IMR-90 (cell line): ENCODE results near the gene ASGR2. TPM values are rescaled to one million over a fixed set of nuclear protein-coding genes. Genes with fewer than 3 reads are reported as not detected.
A peak's percentile ranks its signal among the peaks of the same experiment; 100 is the strongest.

Experiments
- ATAC-seq: fragments of 200-7000 bp; cut with Tn5 transposase; 2 replicates; pipeline ENCODE4 v1.9.1; 2020; ENCODE audit warnings: low read depth, mild to moderate bottlenecking, moderate library complexity
- BruUV-seq: library from RNA; stranded (reverse); fragments of 400-500 nt; replicated peaks from 2 replicates; lab custom pipeline; 2021; lab: Mats Ljungman, UMichigan
- CTCF ChIA-PET: fragments of 300-600 bp; formaldehyde crosslinking; extraction: SDS; loops from one replicate; lab custom pipeline; 2021; ENCODE audit warnings: antibody characterized with exemption; lab: Yijun Ruan, JAX
- POLR2A ChIA-PET: fragments of 300-600 bp; sonication (Branson Sonifier 250); formaldehyde crosslinking; loops from one replicate; lab custom pipeline; 2022; ENCODE audit warnings: antibody characterized with exemption; ENCODE audit not compliant: unreplicated experiment; lab: Charles Lee
- DNase-seq: peaks from one replicate; pipeline ENCODE4 v3.0.0; 2013
- H2AFZ ChIP-seq: replicated peaks from 2 replicates; pipeline ENCODE3; 2013; ENCODE audit warnings: low read length, mild to moderate bottlenecking; ENCODE audit not compliant: poor library complexity
- H2AK5ac ChIP-seq: 2 replicates; pipeline ENCODE4 v1.6.1; 2013; ENCODE audit warnings: low read depth, low read length, inconsistent platforms
- H2AK9ac ChIP-seq: replicated peaks from 2 replicates; pipeline ENCODE3; 2013; ENCODE audit warnings: mild to moderate bottlenecking, low read depth, low read length, moderate library complexity; ENCODE audit not compliant: poor library complexity
- H2BK120ac ChIP-seq: 2 replicates; pipeline ENCODE4 v1.6.1; 2013; ENCODE audit warnings: low read depth, low read length, inconsistent platforms
- H2BK15ac ChIP-seq: 3 replicates; pipeline ENCODE4 v1.6.1; 2013; ENCODE audit warnings: low read depth, low read length, inconsistent platforms
- H2BK20ac ChIP-seq: 2 replicates; pipeline ENCODE4 v1.6.1; 2013; ENCODE audit warnings: low read depth, mild to moderate bottlenecking, inconsistent platforms, low read length, moderate library complexity
- H2BK5ac ChIP-seq: 2 replicates; pipeline ENCODE4 v1.6.1; 2013; ENCODE audit warnings: mild to moderate bottlenecking, low read depth, low read length, inconsistent platforms; ENCODE audit not compliant: poor library complexity, severe bottlenecking
- H3K14ac ChIP-seq: replicated peaks from 2 replicates; pipeline ENCODE4 v1.6.1; 2013; ENCODE audit warnings: low read depth, low read length, inconsistent platforms
- H3K18ac ChIP-seq: 2 replicates; pipeline ENCODE4 v1.6.1; 2013; ENCODE audit warnings: low read depth, low read length, control low read depth
- H3K23ac ChIP-seq: 2 replicates; pipeline ENCODE4 v1.6.1; 2013; ENCODE audit warnings: low read depth, low read length, inconsistent platforms
- H3K27ac ChIP-seq: 2 replicates; pipeline ENCODE4 v1.5.1; 2013; ENCODE audit warnings: mild to moderate bottlenecking, control low read depth, low read length; ENCODE audit not compliant: insufficient read depth
- H3K27me3 ChIP-seq: 2 replicates; pipeline ENCODE4 v1.6.1; 2013; ENCODE audit warnings: low read length; ENCODE audit not compliant: control insufficient read depth, insufficient read depth
- H3K36me3 ChIP-seq: 2 replicates; pipeline ENCODE4 v1.6.1; 2013; ENCODE audit warnings: low read length, mixed read lengths; ENCODE audit not compliant: control insufficient read depth, insufficient read depth
- H3K4ac ChIP-seq: 2 replicates; pipeline ENCODE4 v1.6.1; 2013; ENCODE audit warnings: low read depth, low read length, inconsistent platforms
- H3K4me1 ChIP-seq: 2 replicates; pipeline ENCODE4 v1.6.1; 2013; ENCODE audit warnings: low read length, mixed read lengths; ENCODE audit not compliant: control insufficient read depth, insufficient read depth
- H3K4me2 ChIP-seq: 2 replicates; pipeline ENCODE4 v1.6.1; 2013; ENCODE audit warnings: low read depth, mild to moderate bottlenecking, control low read depth, low read length, moderate library complexity
- H3K4me3 ChIP-seq: 2 replicates; pipeline ENCODE4 v1.5.1; 2013; ENCODE audit warnings: low read depth, mild to moderate bottlenecking, control low read depth, low read length, moderate library complexity; ENCODE audit not compliant: insufficient read depth
- H3K56ac ChIP-seq: 2 replicates; pipeline ENCODE4 v1.6.1; 2013; ENCODE audit warnings: low read length, inconsistent platforms; ENCODE audit not compliant: insufficient read depth; ENCODE audit errors: extremely low read depth
- H3K79me1 ChIP-seq, 2 experiments: 2 replicates each; pipeline ENCODE4 v1.6.1; 2013; ENCODE audit warnings: low read length in 2 of 2, inconsistent platforms in 1 of 2, low read depth in 1 of 2
- H3K9ac ChIP-seq: 2 replicates; pipeline ENCODE4 v1.6.1; 2013; ENCODE audit warnings: low read depth, low read length, control low read depth
- H3K9me1 ChIP-seq: 2 replicates; pipeline ENCODE4 v1.6.1; 2013; ENCODE audit warnings: low read length, inconsistent platforms; ENCODE audit not compliant: insufficient read depth
- H3K9me3 ChIP-seq: 2 replicates; pipeline ENCODE4 v1.6.1; 2013; ENCODE audit warnings: low read length; ENCODE audit not compliant: control insufficient read depth, insufficient read depth
- H4K20me1 ChIP-seq: 2 replicates; pipeline ENCODE4 v1.6.1; 2013; ENCODE audit warnings: low read length, inconsistent platforms; ENCODE audit not compliant: insufficient read depth
- H4K5ac ChIP-seq: 2 replicates; pipeline ENCODE4 v1.6.1; 2013; ENCODE audit warnings: mild to moderate bottlenecking, low read depth, low read length, control low read depth
- H4K8ac ChIP-seq, 2 experiments: 2 replicates each; pipeline ENCODE4 v1.6.1; 2013; ENCODE audit warnings: low read depth in 2 of 2, low read length in 2 of 2, control low read depth in 1 of 2, inconsistent platforms in 1 of 2
- H4K91ac ChIP-seq: 2 replicates; pipeline ENCODE4 v1.6.1; 2013; ENCODE audit warnings: low read depth, low read length, inconsistent platforms; ENCODE audit not compliant: insufficient read depth
- CEBPB ChIP-seq: IDR thresholded peaks from 2 replicates; pipeline ENCODE4 v1.6.1; 2012; ENCODE audit warnings: low read depth, low read length, improper control_type of control experiment
- FOS ChIP-seq: fragments of 150-350 bp; IDR thresholded peaks from 2 replicates; pipeline ENCODE4 v1.6.1; 2016; ENCODE audit warnings: low read depth, low read length
- MAFK ChIP-seq: IDR thresholded peaks from 2 replicates; pipeline ENCODE4 v1.6.1; 2012; ENCODE audit warnings: low read depth, low read length, improper control_type of control experiment
- NFE2L2 ChIP-seq: fragments of 150-350 bp; IDR thresholded peaks from 2 replicates; pipeline ENCODE4 v1.6.1; 2016; ENCODE audit warnings: low read depth, mild to moderate bottlenecking, low read length
- SMC3 ChIP-seq: fragments of 150-350 bp; IDR thresholded peaks from 2 replicates; pipeline ENCODE4 v1.6.1; 2016; ENCODE audit warnings: low read depth, mild to moderate bottlenecking, antibody characterized with exemption, low read length, moderate library complexity
- USF2 ChIP-seq: fragments of 150-350 bp; IDR thresholded peaks from 2 replicates; pipeline ENCODE4 v1.6.1; 2017; ENCODE audit warnings: mild to moderate bottlenecking, antibody characterized with exemption, low read length, low read depth
- whole genome bisulfite sequencing, 2 experiments: methylation state at CpG; one replicate each; pipeline versions ENCODE4 v1.1.5 to v1.1.7; 2013; ENCODE audit warnings: missing lambda C conversion rate in 2 of 2; ENCODE audit not compliant: insufficient read length in 1 of 2; ENCODE audit errors: extremely low coverage in 2 of 2; 5-methylcytosine and 5-hydroxymethylcytosine counted together
- dilution Hi-C: fragments of 300-500 bp; cut with HindIII; formaldehyde crosslinking; loops from one replicate; pipeline ENCODE4 v1.14.3; 2018; ENCODE audit warnings: low sequenced_read_pairs; ENCODE audit not compliant: unreplicated experiment
- in situ Hi-C: fragments of 300-500 bp; cut with MboI; formaldehyde crosslinking; loops from 3 replicates; pipeline ENCODE4 v1.14.3; 2019; ENCODE audit warnings: low sequenced_read_pairs, inconsistent platforms, mixed read lengths
- intact Hi-C: fragments of 100-400 bp; cut with micrococcal nuclease; formaldehyde crosslinking; loops from 2 replicates; pipeline ENCODE4 v1.10.0; 2022
- polyA plus RNA-seq, 3 experiments: library from polyadenylated mRNA; depleted of rRNA; stranded (reverse); fragments of >200 nt; gene quantifications; 2 replicates each; pipeline ENCODE4 v1.2.3, GENCODE V29; 2012; ENCODE audit warnings: low replicate concordance in 1 of 3
- total RNA-seq: library from RNA; depleted of rRNA; stranded (reverse); fragments of >200 nt; gene quantifications from 2 replicates; pipeline ENCODE4 v1.2.3, GENCODE V29; 2012

Gene ASGR2
- total and polyA plus RNA-seq, 2 of the 4 experiments (the other 2 are of a cell fraction), result not detected

DNA sequence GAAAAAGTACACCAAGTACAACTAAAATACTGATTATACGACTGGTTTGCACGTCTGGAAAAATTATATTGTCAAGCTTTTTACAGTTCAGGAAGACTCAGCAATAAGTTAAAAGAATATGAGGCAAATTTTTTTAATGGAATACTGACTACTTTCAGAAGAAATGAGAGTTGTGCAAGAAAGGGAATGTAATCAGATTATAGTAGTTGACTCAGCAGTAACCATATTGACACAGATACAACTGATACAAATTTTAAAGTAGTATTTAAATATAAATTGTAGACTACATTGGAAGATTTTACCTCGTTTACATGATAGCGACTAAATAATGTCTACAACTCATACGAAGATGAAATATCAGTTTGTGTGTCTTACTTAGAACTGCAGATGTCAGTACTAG is 16.7 kb downstream of the ASGR2 start:
- no peak overlapping the region for H3K9ac ChIP-seq
- no peak overlapping the region for H2BK20ac ChIP-seq
- DNase-seq (peak; percentile 7), ATAC-seq (no peak; the same call in 1 of the 2 replicates)
- no peak overlapping the region for H2AK9ac ChIP-seq
- CTCF ChIA-PET, result interaction anchor here (1.0 kb wide), 1 partner anchor 52 kb away, joined by 4 read pairs; no protein-coding TSS in a partner anchor
- H3K4me1 ChIP-seq, result no peaks in the 10 kb centered on the region
- dilution Hi-C loops (no loop called here), in situ Hi-C loops (no loop called here), intact Hi-C loops (no loop called here)
- H3K23ac ChIP-seq, result no peak overlapping the region
- H2AFZ ChIP-seq, result no peak overlapping the region
- no peak overlapping the region for H3K4me3 ChIP-seq
- POLR2A ChIA-PET, result no interaction called here
- no peak overlapping the region for H3K18ac ChIP-seq
- BruUV-seq, result no TSS peak
- no peak for TF ChIP-seq FOS
- TF ChIP-seq CEBPB, result peak; percentile 52; the same call in 1 of the 2 replicates
- TF ChIP-seq NFE2L2, result no peak
- peak; percentile 10; the same call in 1 of the 2 replicates for TF ChIP-seq MAFK
- TF ChIP-seq SMC3, result no peak
- TF ChIP-seq USF2, result no peak
- H4K91ac ChIP-seq, result no peak overlapping the region
- H3K4me2 ChIP-seq, result no peak overlapping the region
- H3K4ac ChIP-seq, result no peak overlapping the region
- H2BK15ac ChIP-seq, result no peak overlapping the region
- H2AK5ac ChIP-seq, result no peak overlapping the region
- H3K27ac ChIP-seq, result no peak overlapping the region
- peaks cover 33% of the 10 kb centered on the region for H3K27me3 ChIP-seq
- no peak overlapping the region for H2BK5ac ChIP-seq
- no peaks in the 10 kb centered on the region for H4K20me1 ChIP-seq
- H3K79me1 ChIP-seq, result no peaks in the 10 kb centered on the region
- no peaks in the 10 kb centered on the region for H3K9me1 ChIP-seq
- H3K9me3 ChIP-seq, result no peaks in the 10 kb centered on the region
- H3K14ac ChIP-seq, result no peak overlapping the region
- H4K5ac ChIP-seq, result no peak overlapping the region
- no peak overlapping the region for H3K56ac ChIP-seq
- no peak overlapping the region for H4K8ac ChIP-seq
- no peaks in the 10 kb centered on the region for H3K36me3 ChIP-seq
- H2BK120ac ChIP-seq, result no peak overlapping the region
- WGBS, 2 experiments, result no CpG with 5 or more reads among the region's 5 CpGs
